GM12875 (cell line): ENCODE data around the gene ADGRV1.

Source experiments
- H3K4me3 ChIP-seq: one replicate; pipeline ENCODE4 v1.5.1; 2011; ENCODE audit warnings: low read depth, low read length, control low read depth
- TF ChIP-seq, protein P1 (sequence below): IDR thresholded peaks from 2 replicates; pipeline ENCODE4 v1.5.1; 2011; ENCODE audit warnings: low read depth, mild to moderate bottlenecking, control low read depth, inconsistent platforms, low read length, moderate library complexity, borderline replicate concordance; ENCODE audit not compliant: insufficient read depth

Gene ADGRV1, protein sequence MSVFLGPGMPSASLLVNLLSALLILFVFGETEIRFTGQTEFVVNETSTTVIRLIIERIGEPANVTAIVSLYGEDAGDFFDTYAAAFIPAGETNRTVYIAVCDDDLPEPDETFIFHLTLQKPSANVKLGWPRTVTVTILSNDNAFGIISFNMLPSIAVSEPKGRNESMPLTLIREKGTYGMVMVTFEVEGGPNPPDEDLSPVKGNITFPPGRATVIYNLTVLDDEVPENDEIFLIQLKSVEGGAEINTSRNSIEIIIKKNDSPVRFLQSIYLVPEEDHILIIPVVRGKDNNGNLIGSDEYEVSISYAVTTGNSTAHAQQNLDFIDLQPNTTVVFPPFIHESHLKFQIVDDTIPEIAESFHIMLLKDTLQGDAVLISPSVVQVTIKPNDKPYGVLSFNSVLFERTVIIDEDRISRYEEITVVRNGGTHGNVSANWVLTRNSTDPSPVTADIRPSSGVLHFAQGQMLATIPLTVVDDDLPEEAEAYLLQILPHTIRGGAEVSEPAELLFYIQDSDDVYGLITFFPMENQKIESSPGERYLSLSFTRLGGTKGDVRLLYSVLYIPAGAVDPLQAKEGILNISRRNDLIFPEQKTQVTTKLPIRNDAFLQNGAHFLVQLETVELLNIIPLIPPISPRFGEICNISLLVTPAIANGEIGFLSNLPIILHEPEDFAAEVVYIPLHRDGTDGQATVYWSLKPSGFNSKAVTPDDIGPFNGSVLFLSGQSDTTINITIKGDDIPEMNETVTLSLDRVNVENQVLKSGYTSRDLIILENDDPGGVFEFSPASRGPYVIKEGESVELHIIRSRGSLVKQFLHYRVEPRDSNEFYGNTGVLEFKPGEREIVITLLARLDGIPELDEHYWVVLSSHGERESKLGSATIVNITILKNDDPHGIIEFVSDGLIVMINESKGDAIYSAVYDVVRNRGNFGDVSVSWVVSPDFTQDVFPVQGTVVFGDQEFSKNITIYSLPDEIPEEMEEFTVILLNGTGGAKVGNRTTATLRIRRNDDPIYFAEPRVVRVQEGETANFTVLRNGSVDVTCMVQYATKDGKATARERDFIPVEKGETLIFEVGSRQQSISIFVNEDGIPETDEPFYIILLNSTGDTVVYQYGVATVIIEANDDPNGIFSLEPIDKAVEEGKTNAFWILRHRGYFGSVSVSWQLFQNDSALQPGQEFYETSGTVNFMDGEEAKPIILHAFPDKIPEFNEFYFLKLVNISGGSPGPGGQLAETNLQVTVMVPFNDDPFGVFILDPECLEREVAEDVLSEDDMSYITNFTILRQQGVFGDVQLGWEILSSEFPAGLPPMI (N-terminal part only)

DNA sequence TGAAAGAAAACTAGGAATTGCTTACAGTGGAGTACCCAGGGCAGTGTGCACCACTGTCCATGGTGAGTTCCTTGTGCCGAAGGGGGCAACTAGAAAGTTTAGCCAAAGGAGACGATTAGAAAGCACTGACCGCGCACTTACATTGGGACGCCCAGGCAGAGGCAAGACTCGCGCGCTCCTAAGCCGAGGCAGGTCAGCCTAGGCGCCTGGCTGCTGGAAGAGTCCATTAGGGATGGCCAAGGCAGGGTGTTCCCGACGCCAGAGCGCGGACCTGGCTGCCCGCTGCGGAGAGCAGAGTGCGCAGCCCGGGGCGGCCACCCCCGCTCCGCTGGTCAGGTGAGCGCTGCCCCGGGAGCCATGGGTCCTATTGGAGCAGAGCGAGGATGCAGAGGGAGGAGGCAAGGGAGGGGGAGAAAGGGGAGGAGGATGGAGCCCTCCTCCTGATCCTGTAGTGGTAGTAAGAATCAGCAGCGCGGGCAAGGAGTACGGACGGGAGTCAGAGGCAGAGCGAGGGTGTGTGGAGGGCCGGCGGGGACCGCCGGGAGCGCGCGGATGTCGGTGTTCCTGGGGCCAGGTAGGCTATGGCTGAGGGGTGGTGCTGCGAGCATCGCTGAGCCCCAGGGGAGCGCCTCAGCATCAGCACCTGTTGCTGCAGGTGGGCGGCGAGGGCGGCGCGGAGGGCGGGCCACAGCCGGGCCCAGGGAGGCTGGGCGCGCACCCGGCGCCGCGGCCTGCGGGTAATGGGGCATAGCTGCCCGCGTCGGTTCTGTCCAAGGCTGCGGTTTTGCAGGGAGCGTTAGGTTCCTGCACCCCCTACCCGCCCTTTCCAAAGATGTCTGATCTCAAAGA is at the start of gene ADGRV1:
Gene ADGRV1, plus strand, starts transcription at position 454 of the 849 bp plus-strand sequence. Its CDS starts 99 bp downstream, at position 553.
- H3K4me3 ChIP-seq = peak within 1 kb of the TSS; percentile 26
- TF ChIP-seq, protein P1, sequence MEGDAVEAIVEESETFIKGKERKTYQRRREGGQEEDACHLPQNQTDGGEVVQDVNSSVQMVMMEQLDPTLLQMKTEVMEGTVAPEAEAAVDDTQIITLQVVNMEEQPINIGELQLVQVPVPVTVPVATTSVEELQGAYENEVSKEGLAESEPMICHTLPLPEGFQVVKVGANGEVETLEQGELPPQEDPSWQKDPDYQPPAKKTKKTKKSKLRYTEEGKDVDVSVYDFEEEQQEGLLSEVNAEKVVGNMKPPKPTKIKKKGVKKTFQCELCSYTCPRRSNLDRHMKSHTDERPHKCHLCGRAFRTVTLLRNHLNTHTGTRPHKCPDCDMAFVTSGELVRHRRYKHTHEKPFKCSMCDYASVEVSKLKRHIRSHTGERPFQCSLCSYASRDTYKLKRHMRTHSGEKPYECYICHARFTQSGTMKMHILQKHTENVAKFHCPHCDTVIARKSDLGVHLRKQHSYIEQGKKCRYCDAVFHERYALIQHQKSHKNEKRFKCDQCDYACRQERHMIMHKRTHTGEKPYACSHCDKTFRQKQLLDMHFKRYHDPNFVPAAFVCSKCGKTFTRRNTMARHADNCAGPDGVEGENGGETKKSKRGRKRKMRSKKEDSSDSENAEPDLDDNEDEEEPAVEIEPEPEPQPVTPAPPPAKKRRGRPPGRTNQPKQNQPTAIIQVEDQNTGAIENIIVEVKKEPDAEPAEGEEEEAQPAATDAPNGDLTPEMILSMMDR = no peak

DNA sequence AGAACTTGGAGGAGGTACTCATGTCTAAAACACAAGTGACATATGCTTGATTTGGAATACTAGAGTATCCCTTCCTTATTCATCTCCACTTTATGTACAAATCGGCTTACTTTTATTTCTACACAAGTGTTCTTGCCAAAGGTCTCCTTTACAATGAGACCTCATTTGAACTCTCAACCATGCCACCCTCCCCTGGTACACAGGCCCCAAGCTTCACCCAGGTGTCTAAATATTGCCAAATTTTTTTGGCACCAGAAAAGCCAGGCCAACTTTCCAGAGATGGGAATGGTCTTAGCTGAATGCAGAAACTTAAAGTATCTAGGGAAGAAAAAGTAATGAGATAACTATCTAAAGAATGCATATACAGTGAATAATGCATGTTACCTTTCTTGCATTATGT is 48.2 kb upstream of the ADGRV1 start:
- TF ChIP-seq, protein P1 = no peak
- no peak overlapping the region for H3K4me3 ChIP-seq

DNA sequence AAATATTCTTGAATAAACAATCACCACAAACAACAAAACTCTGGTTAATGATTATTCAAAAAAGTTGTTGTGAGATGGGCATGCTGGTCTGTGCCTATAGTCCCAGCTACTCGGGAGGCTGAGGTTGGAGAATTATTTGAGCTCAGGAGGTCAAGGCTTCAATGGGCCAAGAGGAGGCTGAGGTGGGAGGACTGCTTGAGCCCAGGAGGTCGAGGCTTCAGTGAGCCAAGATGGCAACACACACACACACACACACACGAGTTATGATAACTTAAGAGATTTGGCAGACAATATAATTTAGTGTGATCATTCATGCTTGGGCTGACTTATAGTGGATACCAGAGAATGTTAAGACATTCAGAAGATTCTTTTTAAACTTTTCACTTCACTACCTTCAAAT is 44.1 kb upstream of the ADGRV1 start:
- H3K4me3 ChIP-seq = no peak overlapping the region
- TF ChIP-seq, protein P1 = no peak

DNA sequence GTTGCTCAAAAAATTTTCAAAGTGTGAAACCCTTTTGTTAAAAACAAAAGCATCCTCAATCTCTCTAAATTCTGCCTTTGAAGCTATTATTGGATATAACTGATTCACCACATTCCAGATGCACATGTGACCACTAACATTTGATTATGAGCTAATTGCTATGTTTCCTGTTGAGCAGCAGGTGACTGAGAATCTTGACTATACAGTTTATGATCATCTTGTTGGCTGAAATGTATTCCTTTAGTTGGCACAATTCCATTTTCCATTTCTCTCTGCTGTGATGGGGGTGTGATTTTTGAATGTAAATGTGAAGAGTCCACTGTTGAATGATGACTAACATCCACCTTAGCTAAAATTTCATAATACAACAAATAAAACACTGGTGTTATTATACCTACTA is 39.9 kb upstream of the ADGRV1 start:
- no peak overlapping the region for H3K4me3 ChIP-seq
- TF ChIP-seq, protein P1 = no peak

DNA sequence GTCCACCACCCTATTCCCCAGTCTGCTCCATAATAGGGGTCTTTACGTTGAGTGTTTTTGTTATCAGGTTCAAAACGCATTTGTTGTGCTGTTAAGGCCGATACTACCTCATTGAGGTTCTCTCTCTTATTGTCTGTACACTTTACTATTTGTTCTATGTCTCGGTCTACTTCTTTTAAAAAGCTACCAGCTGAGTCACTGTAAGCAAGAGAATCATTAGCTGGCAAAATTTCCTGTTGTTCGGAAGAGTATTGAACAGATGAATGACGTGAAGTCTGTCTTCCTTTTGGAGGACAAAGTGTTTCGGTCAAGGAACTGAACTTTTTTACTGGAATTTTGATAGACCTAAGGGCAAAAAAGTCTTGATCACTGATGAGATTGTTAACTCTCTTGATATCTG is 39.5 kb upstream of the ADGRV1 start:
- TF ChIP-seq, protein P1 = no peak
- no peak overlapping the region for H3K4me3 ChIP-seq

DNA sequence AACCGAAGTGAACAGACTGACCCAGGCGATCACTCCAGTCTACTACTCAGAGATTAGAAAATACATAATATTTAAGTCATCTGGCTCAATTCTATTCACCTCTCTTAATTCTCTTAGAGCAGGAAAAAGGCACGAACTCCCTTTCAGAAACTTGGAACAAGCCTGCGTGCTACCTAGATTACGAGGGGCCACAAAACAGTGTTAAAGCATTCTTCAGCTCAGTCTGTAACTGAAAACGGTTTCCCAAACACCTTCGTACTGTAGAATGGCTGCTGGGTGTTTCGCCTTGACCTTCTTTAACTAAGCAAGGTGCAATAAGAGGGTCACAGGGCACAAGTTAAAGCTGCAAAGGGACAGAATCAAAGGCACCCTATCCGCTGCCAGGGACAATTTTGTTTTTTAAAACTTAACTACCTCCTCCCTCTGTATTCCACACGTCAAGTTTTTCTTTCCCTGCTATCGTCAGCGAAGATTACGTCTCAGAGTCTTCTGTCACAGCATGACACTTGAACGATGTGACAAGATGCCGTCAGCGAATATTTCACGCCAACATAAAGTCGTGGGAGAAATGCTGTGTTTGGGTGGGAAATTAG is 29.9 kb upstream of the ADGRV1 start:
- TF ChIP-seq, protein P1 = no peak
- H3K4me3 ChIP-seq = peak overlapping the region; percentile 62
